ENCODE data around the gene PLCB1.
"Not testable (repeated sequence)": the region's sequence is repeated elsewhere in the genome, so short reads cannot be mapped to it uniquely, and the experiment has no call there.

Gene PLCB1

GRCh38 chr20:8639112-8639778, 507.2 kb downstream of the PLCB1 start:
- no peak for DNase-seq

- no peak for DNase-seq
These were observed 508.4 kb downstream of the PLCB1 start for GRCh38 chr20:8640461-8640860.

GRCh38 chr20:8642247-8642646, 510.2 kb downstream of the PLCB1 start:
- DNase-seq: no peak

GRCh38 chr20:8644468-8644867, 512.4 kb downstream of the PLCB1 start:
- DNase-seq: not testable (repeated sequence)

- no peak for DNase-seq
These were observed 513.3 kb downstream of the PLCB1 start for GRCh38 chr20:8645326-8645725.

GRCh38 chr20:8646033-8646441, 514.0 kb downstream of the PLCB1 start:
- no peak for DNase-seq

GRCh38 chr20:8646716-8647115, 514.6 kb downstream of the PLCB1 start:
- no peak for DNase-seq

GRCh38 chr20:8647961-8648441, 515.9 kb downstream of the PLCB1 start:
- no peak for DNase-seq

- DNase-seq: no peak
These were observed 516.4 kb downstream of the PLCB1 start for GRCh38 chr20:8648466-8648865.

GRCh38 chr20:8652396-8652795, 520.3 kb downstream of the PLCB1 start:
- no peak for DNase-seq

- no peak for DNase-seq
These were observed 522.4 kb downstream of the PLCB1 start for GRCh38 chr20:8654486-8654885.

GRCh38 chr20:8656335-8656734, 524.3 kb downstream of the PLCB1 start:
- no peak for DNase-seq

GRCh38 chr20:8657664-8658063, 525.6 kb downstream of the PLCB1 start:
- no peak for DNase-seq

- DNase-seq: no peak
These were observed 526.0 kb downstream of the PLCB1 start for GRCh38 chr20:8658103-8658502.

- DNase-seq: no peak
These were observed 529.3 kb downstream of the PLCB1 start for GRCh38 chr20:8661229-8661952.

GRCh38 chr20:8662433-8662954, 530.4 kb downstream of the PLCB1 start:
- DNase-seq: no peak

GRCh38 chr20:8663424-8663823, 531.4 kb downstream of the PLCB1 start:
- no peak for DNase-seq

- no peak for DNase-seq
These were observed 532.7 kb downstream of the PLCB1 start for GRCh38 chr20:8664778-8665177.

- no peak for DNase-seq
These were observed 535.2 kb downstream of the PLCB1 start for GRCh38 chr20:8667306-8667705.

GRCh38 chr20:8670207-8670892, 538.3 kb downstream of the PLCB1 start:
- no peak for DNase-seq

GRCh38 chr20:8670893-8671215, 538.8 kb downstream of the PLCB1 start:
- DNase-seq: no peak

GRCh38 chr20:8671370-8671961, 539.4 kb downstream of the PLCB1 start:
- no peak for DNase-seq

GRCh38 chr20:8673116-8673515, 541.0 kb downstream of the PLCB1 start:
- DNase-seq: no peak

Measured in CD4-positive, alpha-beta T cell treated with Interferon gamma for 1 hour (primary cell).